ENCODE results near the gene EML3.

EML3 gene

GRCh38 chr11:62574363-62575071 lies 38.1 kb downstream of the EML3 start:
- peak overlapping the region; percentile 77 for H3K4me3 ChIP-seq (ENCODE audit: low read depth, low read length, poor library complexity, severe bottlenecking)
- H3K9me3 ChIP-seq (ENCODE audit: low read length): no peaks in the 10 kb centered on the region
- H4K20me1 ChIP-seq (ENCODE audit: insufficient read depth, low read length): no peaks in the 10 kb centered on the region
- H3K9me2 ChIP-seq (ENCODE audit: low read depth, low read length): no peaks in the 10 kb centered on the region
- no peaks in the 10 kb centered on the region for H3K27me3 ChIP-seq (ENCODE audit: insufficient read depth, low read length)
- H2AFZ ChIP-seq (ENCODE audit: low read length): no peak overlapping the region
- H3K36me3 ChIP-seq (ENCODE audit: insufficient read depth, low read length): peaks cover 74% of the 10 kb centered on the region
- no peak for TF ChIP-seq EZH2 (IDR thresholded peaks at IDR 0.05; ENCODE audit: borderline replicate concordance, low read length)
- no peak for TF ChIP-seq CTCF (IDR thresholded peaks at IDR 0.05; ENCODE audit: low read length)
- H3K9ac ChIP-seq (ENCODE audit: low read length): peak overlapping the region; percentile 78
- H3F3A ChIP-seq (ENCODE audit: insufficient read depth, low read length): no peaks in the 10 kb centered on the region
- peak overlapping the region; percentile 93 for H3K4me2 ChIP-seq (ENCODE audit: low read length)
- peaks cover 21% of the 10 kb centered on the region for H3K79me2 ChIP-seq (ENCODE audit: insufficient read depth, low read length)
- H3K27ac ChIP-seq (ENCODE audit: low read depth, low read length, poor library complexity, severe bottlenecking): peak overlapping the region; percentile 56
- H3K4me1 ChIP-seq (ENCODE audit: insufficient read depth, low read length, severe bottlenecking): peaks cover 28% of the 10 kb centered on the region

GRCh38 chr11:62573592-62574362 lies 38.8 kb downstream of the EML3 start, which contains the start of gene EEF1G:
Gene EEF1G (minus strand): TSS chr11:62573891. CDS start chr11:62573842, 49 bp downstream.
- peaks cover 21% of the 10 kb centered on the region for H3K79me2 ChIP-seq (ENCODE audit: insufficient read depth, low read length)
- peak within 1 kb of the TSS; percentile 61 for H3K27ac ChIP-seq (ENCODE audit: low read depth, low read length, poor library complexity, severe bottlenecking)
- no peak for TF ChIP-seq CTCF (IDR thresholded peaks at IDR 0.05; ENCODE audit: low read length)
- TF ChIP-seq EZH2 (IDR thresholded peaks at IDR 0.05; ENCODE audit: borderline replicate concordance, low read length): no peak
- no peaks in the 10 kb centered on the region for H4K20me1 ChIP-seq (ENCODE audit: insufficient read depth, low read length)
- H3K4me1 ChIP-seq (ENCODE audit: insufficient read depth, low read length, severe bottlenecking): peaks cover 28% of the 10 kb centered on the region
- H3K4me2 ChIP-seq (ENCODE audit: low read length): peak within 1 kb of the TSS; percentile 93
- no peaks in the 10 kb centered on the region for H3K9me3 ChIP-seq (ENCODE audit: low read length)
- H3K36me3 ChIP-seq (ENCODE audit: insufficient read depth, low read length): peaks cover 74% of the 10 kb centered on the region
- no peaks in the 10 kb centered on the region for H3K9me2 ChIP-seq (ENCODE audit: low read depth, low read length)
- H3K27me3 ChIP-seq (ENCODE audit: insufficient read depth, low read length): no peaks in the 10 kb centered on the region
- peak within 1 kb of the TSS; percentile 77 for H3K4me3 ChIP-seq (ENCODE audit: low read depth, low read length, poor library complexity, severe bottlenecking)
- H3F3A ChIP-seq (ENCODE audit: insufficient read depth, low read length): no peaks in the 10 kb centered on the region
- no peak within 1 kb of the TSS for H2AFZ ChIP-seq (ENCODE audit: low read length)
- peak within 1 kb of the TSS; percentile 81 for H3K9ac ChIP-seq (ENCODE audit: low read length)

DNA sequence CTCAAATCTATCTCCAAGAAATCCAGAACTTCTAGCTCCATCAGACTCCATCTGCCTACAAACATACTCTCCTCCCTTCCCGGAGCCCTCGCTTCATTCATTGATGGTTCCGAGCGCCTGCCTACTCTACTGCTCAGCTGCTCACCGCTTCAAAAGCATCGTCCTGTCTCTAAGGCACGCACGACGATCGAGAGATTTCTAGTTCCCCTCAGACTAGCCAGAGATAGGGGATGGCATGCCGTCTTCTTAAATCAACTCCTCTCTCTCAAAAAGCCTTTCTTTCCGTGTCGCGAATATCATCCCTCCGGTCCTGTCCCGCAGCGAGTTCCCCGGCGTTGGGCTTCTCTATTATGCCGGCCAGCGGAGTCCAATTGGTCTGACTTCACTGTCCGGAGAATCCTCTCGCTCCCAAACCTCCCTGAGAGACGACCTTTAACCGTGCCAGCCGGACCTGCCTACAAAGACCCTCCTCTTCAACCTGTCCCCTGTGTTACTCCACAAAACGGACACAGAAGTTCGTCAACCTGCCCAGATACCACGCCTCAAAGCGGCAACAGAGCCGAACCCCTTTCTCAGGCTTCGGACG lies 39.5 kb downstream of the EML3 start:
- no peaks in the 10 kb centered on the region for H3K9me3 ChIP-seq (ENCODE audit: low read length)
- H3K27ac ChIP-seq (ENCODE audit: low read depth, low read length, poor library complexity, severe bottlenecking): peak overlapping the region; percentile 61
- H3K4me3 ChIP-seq (ENCODE audit: low read depth, low read length, poor library complexity, severe bottlenecking): peak overlapping the region; percentile 77
- peaks cover 74% of the 10 kb centered on the region for H3K36me3 ChIP-seq (ENCODE audit: insufficient read depth, low read length)
- no peaks in the 10 kb centered on the region for H4K20me1 ChIP-seq (ENCODE audit: insufficient read depth, low read length)
- peaks cover 32% of the 10 kb centered on the region for H3K4me1 ChIP-seq (ENCODE audit: insufficient read depth, low read length, severe bottlenecking)
- peak overlapping the region; percentile 81 for H3K9ac ChIP-seq (ENCODE audit: low read length)
- no peak overlapping the region for H2AFZ ChIP-seq (ENCODE audit: low read length)
- peak overlapping the region; percentile 78 for H3K4me2 ChIP-seq (ENCODE audit: low read length)
- no peaks in the 10 kb centered on the region for H3K9me2 ChIP-seq (ENCODE audit: low read depth, low read length)
- H3K27me3 ChIP-seq (ENCODE audit: insufficient read depth, low read length): no peaks in the 10 kb centered on the region
- TF ChIP-seq CTCF (IDR thresholded peaks at IDR 0.05; ENCODE audit: low read length) (no peak), EZH2 (IDR thresholded peaks at IDR 0.05; ENCODE audit: borderline replicate concordance, low read length) (no peak)
- no peaks in the 10 kb centered on the region for H3F3A ChIP-seq (ENCODE audit: insufficient read depth, low read length)
- H3K79me2 ChIP-seq (ENCODE audit: insufficient read depth, low read length): peaks cover 21% of the 10 kb centered on the region
